HUDEP-2 (cell line): ENCODE results near the gene SIRPA.
A peak's percentile ranks its signal among the peaks of the same experiment; 100 is the strongest.
"Not testable (repeated sequence)": the region's sequence is repeated elsewhere in the genome, so short reads cannot be mapped to it uniquely, and the experiment has no call there.

Experiments used
- DNase-seq, 76 experiments: peaks; one replicate each; lab custom pipeline; 2025; ENCODE audit not compliant: unreplicated experiment in 76 of 76; lab: John Stamatoyannopoulos, UW

SIRPA gene

GRCh38 chr20:1905693-1906092, 10.5 kb downstream of the SIRPA start:
- no peak for DNase-seq

- DNase-seq, result no peak
These were observed 11.3 kb downstream of the SIRPA start for GRCh38 chr20:1906361-1907051.

- DNase-seq, result no peak
These were observed 12.4 kb downstream of the SIRPA start for GRCh38 chr20:1907586-1907985.

- no peak for DNase-seq
These were observed 13.0 kb downstream of the SIRPA start for GRCh38 chr20:1908191-1908590.

GRCh38 chr20:1909097-1909496, 13.9 kb downstream of the SIRPA start:
- no peak for DNase-seq

GRCh38 chr20:1911536-1911935, 16.3 kb downstream of the SIRPA start:
- DNase-seq, result no peak

- DNase-seq, result peak in 13 of 76 experiments; percentile 2 to 38 (median 13)
These were observed 16.8 kb downstream of the SIRPA start for GRCh38 chr20:1912053-1912452.

GRCh38 chr20:1912646-1913045, 17.4 kb downstream of the SIRPA start:
- DNase-seq, result no peak

- not testable (repeated sequence) for DNase-seq
These were observed 20.0 kb downstream of the SIRPA start for GRCh38 chr20:1915233-1915632.

- DNase-seq, result no peak
These were observed 20.5 kb downstream of the SIRPA start for GRCh38 chr20:1915725-1916124.

- DNase-seq, result no peak
These were observed 22.6 kb downstream of the SIRPA start for GRCh38 chr20:1917786-1918185.

GRCh38 chr20:1918491-1919165, 23.4 kb downstream of the SIRPA start:
- DNase-seq, result no peak

GRCh38 chr20:1920252-1920651, 25.0 kb downstream of the SIRPA start:
- no peak for DNase-seq

- no peak for DNase-seq
These were observed 25.6 kb downstream of the SIRPA start for GRCh38 chr20:1920826-1921225.

GRCh38 chr20:1921985-1922384, 26.8 kb downstream of the SIRPA start:
- DNase-seq, result not testable (repeated sequence)

GRCh38 chr20:1922786-1923185, 27.6 kb downstream of the SIRPA start:
- no peak for DNase-seq

GRCh38 chr20:1924910-1925861, 30.0 kb downstream of the SIRPA start:
- DNase-seq, result no peak

- no peak for DNase-seq
These were observed 31.0 kb downstream of the SIRPA start for GRCh38 chr20:1926237-1926636.

GRCh38 chr20:1927217-1927616, 32.0 kb downstream of the SIRPA start:
- no peak for DNase-seq

GRCh38 chr20:1928154-1928553, 32.9 kb downstream of the SIRPA start:
- DNase-seq, result no peak

- no peak for DNase-seq
These were observed 33.6 kb downstream of the SIRPA start for GRCh38 chr20:1928782-1929181.
